Measurements from ENCODE around the gene DHX38. TPM values are rescaled to one million over a fixed set of nuclear protein-coding genes. Genes with fewer than 3 reads are reported as not detected.
"Not testable (repeated sequence)": the region's sequence is repeated elsewhere in the genome, so short reads cannot be mapped to it uniquely, and the experiment has no call there.

Gene DHX38
- 24.6 and 33.6 TPM in 2 replicates for total RNA-seq (2014; rRNA removed; shearing (Covaris generic))
- polyA plus RNA-seq (2014; cell fraction: nucleus; rRNA removed) = 61.8 and 74.4 TPM in 2 replicates

DNA sequence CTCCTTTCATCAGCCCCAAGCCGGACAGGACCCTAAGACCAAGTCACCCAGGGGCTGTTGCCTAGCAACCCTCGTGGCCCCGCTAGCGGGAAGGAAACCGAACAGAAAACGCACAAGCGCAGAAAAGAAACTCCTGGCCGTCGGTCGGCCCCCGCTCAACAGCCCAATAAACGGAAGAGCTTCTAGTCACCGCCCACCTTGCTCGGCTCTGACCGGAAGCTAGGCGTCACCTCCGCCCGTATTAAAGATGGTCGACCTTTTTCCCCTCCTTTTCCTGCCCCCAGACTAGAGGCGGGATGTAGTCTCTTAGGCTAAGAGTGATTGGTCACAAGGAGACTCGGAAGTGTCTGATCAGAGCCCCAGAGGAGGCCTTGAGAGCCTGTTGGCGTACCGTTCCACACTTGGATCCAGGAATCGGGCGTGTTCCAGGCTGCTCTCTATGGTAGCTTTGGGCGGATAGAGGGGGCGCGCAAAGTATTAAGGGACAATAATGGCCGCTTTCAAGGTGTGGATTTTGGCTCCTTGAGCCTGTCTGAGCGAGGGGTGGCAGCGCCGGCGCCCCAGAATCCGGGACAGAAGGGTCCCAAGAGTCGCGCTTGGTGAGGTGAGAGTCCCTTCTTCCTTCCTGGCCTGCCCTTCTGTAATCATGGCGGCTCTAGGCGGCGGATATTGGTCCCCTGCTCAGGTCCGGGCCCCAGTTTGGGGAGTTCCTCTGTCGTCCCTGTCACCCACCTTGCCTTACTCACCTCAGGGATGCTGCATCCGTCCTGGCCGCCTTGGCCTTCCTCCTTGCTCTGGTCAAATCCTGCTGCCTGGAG, at the start of gene DHX38, which contains the start of gene TXNL4B:
DHX38 (plus strand) TSS at position 400 of the 818 bp plus-strand sequence. CDS start 2,311 bp downstream, outside the sequence.
TXNL4B (minus strand) TSS at position 173 of the 818 bp plus-strand sequence. CDS start 2,871 bp downstream, outside the sequence.
- peak; percentile 96 for DNase-seq (ENCODE audit: extremely low read depth, low read depth)

- DNase-seq (ENCODE audit: extremely low read depth, low read depth) = no peak
Observed at GRCh38 chr16:72044296-72044695, 49.4 kb upstream of the DHX38 start.

DNA sequence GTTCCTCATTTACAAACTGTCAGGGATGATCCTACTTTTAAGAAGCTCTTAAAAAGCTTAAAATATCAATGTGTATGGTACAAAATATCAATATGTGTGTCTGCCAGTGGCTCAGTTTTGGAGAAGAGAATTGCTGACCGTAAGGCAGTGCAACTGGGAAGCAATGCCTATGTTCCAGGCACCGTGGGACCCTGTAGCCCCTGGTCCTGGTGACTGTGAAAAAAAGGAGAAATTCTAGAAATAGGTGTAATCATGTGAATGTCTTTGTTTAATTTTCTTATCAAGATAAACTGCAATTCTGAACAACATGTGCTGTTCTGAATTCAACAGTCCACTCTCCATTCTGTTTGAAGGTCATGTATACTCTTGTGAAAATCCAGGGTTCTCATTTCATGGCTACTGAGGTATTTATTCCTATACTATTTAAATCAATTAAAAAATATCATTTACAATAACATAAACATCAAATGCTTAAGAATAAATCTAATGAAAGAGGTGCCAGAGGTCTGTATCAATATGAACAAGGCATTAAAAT, 48.8 kb upstream of the DHX38 start:
- no peak for DNase-seq (ENCODE audit: extremely low read depth, low read depth)

- DNase-seq (ENCODE audit: extremely low read depth, low read depth) = no peak
Observed at GRCh38 chr16:72049110-72049509, 44.5 kb upstream of the DHX38 start.

GRCh38 chr16:72050769-72051464, 42.7 kb upstream of the DHX38 start:
- DNase-seq (ENCODE audit: extremely low read depth, low read depth) = no peak

GRCh38 chr16:72051818-72052217, 41.8 kb upstream of the DHX38 start:
- DNase-seq (ENCODE audit: extremely low read depth, low read depth) = no peak

- not testable (repeated sequence) for DNase-seq (ENCODE audit: extremely low read depth, low read depth)
Observed at GRCh38 chr16:72054254-72054847, 39.3 kb upstream of the DHX38 start, which contains the start of gene HP. Gene HP (plus strand): TSS chr16:72054505. CDS start chr16:72054653, 148 bp downstream.

- DNase-seq (ENCODE audit: extremely low read depth, low read depth) = no peak
Observed at GRCh38 chr16:72055911-72056310, 37.7 kb upstream of the DHX38 start.

- DNase-seq (ENCODE audit: extremely low read depth, low read depth) = not testable (repeated sequence)
Observed at GRCh38 chr16:72057313-72057712, 36.3 kb upstream of the DHX38 start.

- not testable (repeated sequence) for DNase-seq (ENCODE audit: extremely low read depth, low read depth)
Observed at GRCh38 chr16:72059060-72059459, 34.6 kb upstream of the DHX38 start.

GRCh38 chr16:72060405-72060804, 33.2 kb upstream of the DHX38 start:
- DNase-seq (ENCODE audit: extremely low read depth, low read depth) = no peak

GRCh38 chr16:72061564-72061963, 32.1 kb upstream of the DHX38 start:
- no peak for DNase-seq (ENCODE audit: extremely low read depth, low read depth)

DNA sequence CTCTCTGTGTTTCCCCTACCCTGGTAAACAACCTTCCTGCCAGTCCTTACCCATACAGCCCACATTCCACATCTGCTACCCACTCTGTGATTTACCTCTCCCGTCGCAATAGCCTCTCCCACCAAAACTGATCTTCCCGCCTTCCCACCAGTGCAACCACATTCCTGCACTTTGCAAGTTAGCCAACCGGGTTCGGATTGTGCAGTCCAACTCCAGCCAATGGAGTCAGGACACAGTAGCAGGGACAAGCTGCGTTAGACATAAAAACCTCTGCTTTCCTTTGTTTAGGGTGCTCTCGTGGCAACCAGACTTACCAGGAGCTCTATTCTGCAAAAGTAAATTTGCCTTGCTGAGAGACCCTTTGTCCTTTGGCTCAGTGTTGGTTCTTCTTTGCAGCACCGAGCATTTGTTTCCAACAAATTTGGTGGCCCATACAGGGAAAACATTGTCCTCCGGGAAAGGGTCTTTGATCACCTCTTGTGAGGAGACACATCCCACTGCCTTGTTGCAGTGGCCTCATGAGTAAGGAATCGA, 29.2 kb upstream of the DHX38 start:
- no peak for DNase-seq (ENCODE audit: extremely low read depth, low read depth)

GRCh38 chr16:72066747-72067146, 26.9 kb upstream of the DHX38 start:
- DNase-seq (ENCODE audit: extremely low read depth, low read depth) = peak; percentile 30

- DNase-seq (ENCODE audit: extremely low read depth, low read depth) = no peak
Observed at GRCh38 chr16:72068930-72069329, 24.7 kb upstream of the DHX38 start.

GRCh38 chr16:72072514-72073342, 20.9 kb upstream of the DHX38 start:
- DNase-seq (ENCODE audit: extremely low read depth, low read depth) = no peak

DNA sequence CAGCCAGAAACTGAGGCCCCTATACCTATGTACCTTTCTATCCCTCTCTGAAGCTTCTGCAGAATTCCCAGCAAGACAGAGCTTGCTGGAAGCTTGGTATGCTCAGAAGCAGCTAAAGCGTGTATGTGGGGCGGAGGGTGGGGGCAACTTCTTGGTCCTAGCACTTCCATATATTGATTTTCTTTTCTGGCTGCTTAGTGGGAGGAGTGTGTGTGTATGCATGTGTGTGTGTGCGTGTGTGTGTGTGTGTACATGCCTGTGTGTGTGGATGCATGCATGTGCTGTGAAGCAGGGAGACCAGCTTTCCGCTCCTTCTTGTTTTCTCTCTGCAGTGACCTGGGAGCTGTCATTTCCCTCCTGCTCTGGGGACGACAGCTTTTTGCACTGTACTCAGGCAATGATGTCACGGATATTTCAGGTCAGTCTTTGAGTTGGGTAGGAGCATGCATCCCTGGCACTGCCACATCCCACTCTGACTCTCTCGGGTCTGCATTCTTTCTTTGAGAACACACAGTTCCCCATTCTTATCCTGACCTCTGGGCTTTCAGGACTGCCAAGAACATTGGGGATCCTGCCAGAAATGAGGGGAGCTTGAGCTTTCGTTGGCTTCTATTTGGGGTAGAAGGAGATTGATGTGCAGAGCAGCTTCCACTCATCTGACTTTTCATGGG, 20.0 kb upstream of the DHX38 start:
- DNase-seq (ENCODE audit: extremely low read depth, low read depth) = no peak

GRCh38 chr16:72075067-72075466, 18.6 kb upstream of the DHX38 start:
- not testable (repeated sequence) for DNase-seq (ENCODE audit: extremely low read depth, low read depth)
